Keratinocyte (primary cell): ENCODE measurements around the gene NEUROD1. TPM values are rescaled to one million over a fixed set of nuclear protein-coding genes. Genes with fewer than 3 reads are reported as not detected.

ENCODE experiments used
- DNase-seq: peaks from one replicate; pipeline ENCODE4 v3.0.0-alpha.2; 2011; ENCODE audit warnings: low read depth, missing footprints, low spot score
- FAIRE-seq: peaks from 2 replicates; lab custom pipeline; 2011; peaks lifted over from hg19 to GRCh38; lab: Jason Lieb, UNC
- H2AFZ ChIP-seq: 2 replicates; pipeline ENCODE4 v1.6.0; 2012; ENCODE audit warnings: low read length, control low read depth, inconsistent platforms; ENCODE audit not compliant: control insufficient read depth
- H3K27ac ChIP-seq: 2 replicates; pipeline ENCODE4 v1.5.1; 2011; ENCODE audit warnings: low read length; ENCODE audit not compliant: control insufficient read depth, insufficient read depth
- H3K27me3 ChIP-seq: 3 replicates; pipeline ENCODE4 v1.6.0; 2011; ENCODE audit warnings: low read length; ENCODE audit not compliant: control insufficient read depth, insufficient read depth; ENCODE audit errors: extremely low read depth
- H3K36me3 ChIP-seq, 2 experiments: 2 replicates in 1 of 2; 3 replicates in 1 of 2; pipeline ENCODE4 v1.5.1; 2011; ENCODE audit warnings: low read length in 2 of 2, mild to moderate bottlenecking in 1 of 2; ENCODE audit not compliant: control insufficient read depth in 2 of 2, insufficient read depth in 2 of 2; ENCODE audit errors: extremely low read depth in 1 of 2
- H3K4me1 ChIP-seq: 3 replicates; pipeline ENCODE4 v1.5.1; 2011; ENCODE audit warnings: low read length; ENCODE audit not compliant: control insufficient read depth, insufficient read depth; ENCODE audit errors: extremely low read depth
- H3K4me2 ChIP-seq: 3 replicates; pipeline ENCODE4 v1.6.0; 2011; ENCODE audit warnings: low read depth, low read length; ENCODE audit not compliant: control insufficient read depth, insufficient read depth; ENCODE audit errors: extremely low read depth
- H3K4me3 ChIP-seq, 3 experiments: fragments of 200-600 bp in 1 of 3; sonication (generic) in 1 of 3; 2 replicates in 2 of 3; 3 replicates in 1 of 3; pipeline ENCODE4 v1.5.1; 2011 to 2016; ENCODE audit warnings: low read length in 3 of 3, mild to moderate bottlenecking in 3 of 3, control low read depth in 2 of 3, inconsistent platforms in 1 of 3, low read depth in 1 of 3, mixed read lengths in 1 of 3, mixed run types in 1 of 3, moderate library complexity in 1 of 3; ENCODE audit not compliant: control insufficient read depth in 2 of 3, insufficient read depth in 2 of 3; ENCODE audit errors: extremely low read depth in 1 of 3
- H3K79me2 ChIP-seq: 2 replicates; pipeline ENCODE4 v1.6.0; 2012; ENCODE audit warnings: low read length; ENCODE audit not compliant: control insufficient read depth, insufficient read depth
- H3K9ac ChIP-seq: 3 replicates; pipeline ENCODE4 v1.6.0; 2011; ENCODE audit warnings: low read length; ENCODE audit not compliant: control insufficient read depth, insufficient read depth; ENCODE audit errors: extremely low read depth
- H3K9me1 ChIP-seq: 3 replicates; pipeline ENCODE4 v1.6.0; 2011; ENCODE audit warnings: low read length; ENCODE audit not compliant: control insufficient read depth, insufficient read depth; ENCODE audit errors: extremely low read depth
- H3K9me3 ChIP-seq: 2 replicates; pipeline ENCODE4 v1.5.1; 2012; ENCODE audit warnings: low read depth, low read length; ENCODE audit not compliant: control insufficient read depth
- H4K20me1 ChIP-seq: 3 replicates; pipeline ENCODE4 v1.6.0; 2011; ENCODE audit warnings: low read length; ENCODE audit not compliant: control insufficient read depth, insufficient read depth; ENCODE audit errors: extremely low read depth
- EZH2 ChIP-seq: IDR thresholded peaks from one replicate; pipeline ENCODE4 v1.6.1; 2012; ENCODE audit warnings: inconsistent platforms, mild to moderate bottlenecking, low read length, moderate library complexity
- dilution Hi-C: fragments of 300-500 bp; cut with MboI; formaldehyde crosslinking; loops from one replicate; pipeline ENCODE4 v1.7.0; 2020; ENCODE audit warnings: low sequenced_read_pairs; ENCODE audit not compliant: extremely low pct_ligation_motif_present
- polyA plus RNA-seq, 5 experiments: library from polyadenylated mRNA; depleted of rRNA in 3 of 5; stranded (reverse) in 3 of 5; stranded (forward) in 1 of 5; unstranded in 1 of 5; fragments of >200 nt; gene quantifications; 1 replicate in 1 of 5; 2 replicates in 3 of 5; 3 replicates in 1 of 5; pipeline versions ENCODE4 v1.2.1 to v1.2.3, GENCODE V29; 2011 to 2012; ENCODE audit warnings: missing spikeins in 2 of 5, low read depth in 1 of 5, low replicate concordance in 1 of 5
- TF ChIP-seq, protein P1 (sequence below), 3 experiments: IDR thresholded peaks in 1 of 3; conservative IDR thresholded peaks in 1 of 3; optimal IDR thresholded peaks in 1 of 3; 2 replicates in 2 of 3; 3 replicates in 1 of 3; pipeline versions ENCODE3 to v1.5.1; 2011; ENCODE audit warnings: low read length in 3 of 3, mild to moderate bottlenecking in 3 of 3, moderate library complexity in 2 of 3, control low read depth in 1 of 3, inconsistent platforms in 1 of 3; ENCODE audit not compliant: insufficient read depth in 2 of 3; ENCODE audit errors: extremely low read depth in 1 of 3

NEUROD1 gene
- polyA plus RNA-seq, 1 donor (not counting 4 experiments of a cell fraction or from before 2014, with no cell fraction given) = not detected

DNA sequence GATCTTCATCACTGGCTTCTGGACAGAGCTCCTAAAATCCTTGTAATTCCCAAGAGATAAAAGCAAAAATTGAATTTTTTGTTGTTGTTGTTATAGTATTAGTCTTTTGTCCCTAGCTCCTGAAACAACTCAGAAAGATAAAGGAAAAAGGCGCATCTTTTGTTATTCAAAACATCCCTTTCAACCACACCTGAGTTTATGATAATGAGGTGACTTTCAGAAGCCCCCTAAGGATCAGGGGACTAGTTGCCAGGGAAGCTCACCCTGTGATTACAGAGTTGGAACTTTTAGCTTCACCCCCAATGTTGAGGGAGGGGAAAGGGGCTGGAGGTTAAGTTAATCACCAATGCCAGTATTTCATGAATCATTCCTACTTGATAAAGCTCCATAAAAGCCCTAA, 13.1 kb downstream of the NEUROD1 start:
- FAIRE-seq (no peak), DNase-seq (no peak)
- no peaks in the 10 kb centered on the region for H3K36me3 ChIP-seq
- H3K27me3 ChIP-seq = peaks cover 3% of the 10 kb centered on the region
- H4K20me1 ChIP-seq = no peaks in the 10 kb centered on the region
- H3K4me1 ChIP-seq = no peaks in the 10 kb centered on the region
- H3K9ac ChIP-seq = no peak overlapping the region
- TF ChIP-seq EZH2 = no peak
- H3K4me2 ChIP-seq = no peak overlapping the region
- dilution Hi-C loops = no loop called here
- no peak overlapping the region for H2AFZ ChIP-seq
- H3K4me3 ChIP-seq = no peak overlapping the region
- H3K9me3 ChIP-seq = no peaks in the 10 kb centered on the region
- no peaks in the 10 kb centered on the region for H3K79me2 ChIP-seq
- H3K27ac ChIP-seq = no peak overlapping the region
- no peaks in the 10 kb centered on the region for H3K9me1 ChIP-seq

DNA sequence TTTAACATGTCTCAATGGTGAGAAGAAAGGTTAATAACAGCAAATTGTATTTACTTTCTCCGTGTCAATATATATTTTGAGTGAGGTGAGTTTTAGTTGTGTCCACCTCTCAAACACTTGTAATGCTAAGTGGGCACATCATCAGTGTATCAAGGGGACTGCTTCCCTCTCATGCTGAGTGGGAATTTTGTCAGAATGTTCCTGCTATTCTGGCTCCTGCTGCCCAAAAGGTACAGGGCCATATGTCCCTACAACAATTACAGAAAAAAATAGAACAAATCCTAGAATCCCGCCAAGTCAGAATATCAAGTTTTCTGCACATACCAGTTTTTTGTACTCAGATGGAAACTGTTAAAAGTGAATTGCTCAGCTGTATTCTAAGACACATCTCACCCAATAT, 18.0 kb downstream of the NEUROD1 start:
- Histone ChIP-seq H2AFZ (no peak overlapping the region), H3K9ac (no peak overlapping the region), H3K79me2 (no peaks in the 10 kb centered on the region), H3K9me3 (no peaks in the 10 kb centered on the region), H3K27me3 (peaks cover 14% of the 10 kb centered on the region), H4K20me1 (no peaks in the 10 kb centered on the region), H3K4me1 (no peaks in the 10 kb centered on the region), H3K4me2 (no peak overlapping the region), H3K4me3 (no peak overlapping the region), H3K27ac (no peak overlapping the region), H3K9me1 (no peaks in the 10 kb centered on the region), H3K36me3 (no peaks in the 10 kb centered on the region)
- no peak for FAIRE-seq
- DNase-seq = no peak
- dilution Hi-C loops = no loop called here
- TF ChIP-seq, protein P1, sequence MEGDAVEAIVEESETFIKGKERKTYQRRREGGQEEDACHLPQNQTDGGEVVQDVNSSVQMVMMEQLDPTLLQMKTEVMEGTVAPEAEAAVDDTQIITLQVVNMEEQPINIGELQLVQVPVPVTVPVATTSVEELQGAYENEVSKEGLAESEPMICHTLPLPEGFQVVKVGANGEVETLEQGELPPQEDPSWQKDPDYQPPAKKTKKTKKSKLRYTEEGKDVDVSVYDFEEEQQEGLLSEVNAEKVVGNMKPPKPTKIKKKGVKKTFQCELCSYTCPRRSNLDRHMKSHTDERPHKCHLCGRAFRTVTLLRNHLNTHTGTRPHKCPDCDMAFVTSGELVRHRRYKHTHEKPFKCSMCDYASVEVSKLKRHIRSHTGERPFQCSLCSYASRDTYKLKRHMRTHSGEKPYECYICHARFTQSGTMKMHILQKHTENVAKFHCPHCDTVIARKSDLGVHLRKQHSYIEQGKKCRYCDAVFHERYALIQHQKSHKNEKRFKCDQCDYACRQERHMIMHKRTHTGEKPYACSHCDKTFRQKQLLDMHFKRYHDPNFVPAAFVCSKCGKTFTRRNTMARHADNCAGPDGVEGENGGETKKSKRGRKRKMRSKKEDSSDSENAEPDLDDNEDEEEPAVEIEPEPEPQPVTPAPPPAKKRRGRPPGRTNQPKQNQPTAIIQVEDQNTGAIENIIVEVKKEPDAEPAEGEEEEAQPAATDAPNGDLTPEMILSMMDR (optimal IDR thresholded peaks at IDR 0.05 in 1 of 3, IDR thresholded peaks at IDR 0.05 in 1 of 3, conservative IDR thresholded peaks at IDR 0.05 in 1 of 3; ENCODE audit: extremely low read depth in 1 of 3, insufficient read depth in 2 of 3, low read length in 3 of 3) = no peak
- TF ChIP-seq EZH2 = no peak

DNA sequence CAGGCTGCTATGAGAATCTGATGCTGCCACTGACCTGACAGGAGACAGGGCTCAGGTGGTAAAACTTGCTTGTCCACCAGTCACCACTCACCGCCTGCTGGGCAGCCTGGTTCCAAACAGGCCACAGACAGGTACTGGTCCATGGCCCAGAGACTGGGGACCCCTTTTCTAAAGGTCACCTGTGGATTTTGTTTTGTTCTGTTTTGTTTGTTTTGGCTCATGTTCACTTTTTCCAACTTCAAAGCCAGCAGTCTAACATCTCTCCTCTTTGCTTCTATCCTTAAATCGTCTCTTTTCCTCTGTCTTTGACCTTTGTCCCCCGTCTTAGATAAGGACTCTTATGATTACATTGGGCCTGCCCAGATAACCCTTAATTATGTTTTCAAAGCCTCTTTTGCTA, 20.1 kb downstream of the NEUROD1 start:
- no peaks in the 10 kb centered on the region for H4K20me1 ChIP-seq
- no peak for TF ChIP-seq EZH2
- TF ChIP-seq, protein P1 (optimal IDR thresholded peaks at IDR 0.05 in 1 of 3, IDR thresholded peaks at IDR 0.05 in 1 of 3, conservative IDR thresholded peaks at IDR 0.05 in 1 of 3; ENCODE audit: extremely low read depth in 1 of 3, insufficient read depth in 2 of 3, low read length in 3 of 3) = no peak
- no peaks in the 10 kb centered on the region for H3K9me3 ChIP-seq
- dilution Hi-C loops = no loop called here
- no peaks in the 10 kb centered on the region for H3K79me2 ChIP-seq
- H3K4me2 ChIP-seq = no peak overlapping the region
- no peak overlapping the region for H3K9ac ChIP-seq
- DNase-seq (no peak), FAIRE-seq (no peak)
- H3K36me3 ChIP-seq = no peaks in the 10 kb centered on the region
- no peaks in the 10 kb centered on the region for H3K9me1 ChIP-seq
- no peak overlapping the region for H3K4me3 ChIP-seq
- H3K4me1 ChIP-seq = no peaks in the 10 kb centered on the region
- H3K27me3 ChIP-seq = peaks cover 28% of the 10 kb centered on the region
- no peak overlapping the region for H2AFZ ChIP-seq
- no peak overlapping the region for H3K27ac ChIP-seq
